Stimulated activated CD8-positive, alpha-beta memory T cell treated with anti-CD3 and anti-CD28 coated beads, Interleukin-15, amount 100 ng/mL, for 24 hours (primary cell): ENCODE data around the gene ZNF91.
"Not testable (repeated sequence)": the region's sequence is repeated elsewhere in the genome, so short reads cannot be mapped to it uniquely, and the experiment has no call there.

Experiments used
- DNase-seq: peaks from one replicate; pipeline ENCODE4 v3.0.0-alpha.2; 2020; ENCODE audit warnings: low read depth

The ZNF91 gene

DNA sequence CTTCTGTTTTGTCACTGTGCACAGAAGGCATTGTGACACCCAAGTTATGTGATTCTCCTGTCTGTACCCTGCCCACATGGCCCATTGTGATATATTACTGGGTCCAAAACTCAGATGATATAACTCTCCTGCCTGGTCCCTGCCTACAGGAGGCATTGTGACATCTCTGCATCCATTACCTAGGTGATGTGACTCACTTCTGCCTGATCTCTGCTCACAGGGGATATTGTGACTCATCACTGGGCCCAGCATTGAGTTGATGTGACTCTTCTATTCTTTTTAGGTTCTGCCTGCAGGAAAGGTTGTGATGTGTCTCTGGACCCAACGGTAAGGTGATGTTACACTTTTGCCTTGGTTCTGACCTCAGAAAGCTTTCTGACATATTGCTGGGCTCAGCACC is 77.1 kb downstream of the ZNF91 start:
- no peak for DNase-seq

DNA sequence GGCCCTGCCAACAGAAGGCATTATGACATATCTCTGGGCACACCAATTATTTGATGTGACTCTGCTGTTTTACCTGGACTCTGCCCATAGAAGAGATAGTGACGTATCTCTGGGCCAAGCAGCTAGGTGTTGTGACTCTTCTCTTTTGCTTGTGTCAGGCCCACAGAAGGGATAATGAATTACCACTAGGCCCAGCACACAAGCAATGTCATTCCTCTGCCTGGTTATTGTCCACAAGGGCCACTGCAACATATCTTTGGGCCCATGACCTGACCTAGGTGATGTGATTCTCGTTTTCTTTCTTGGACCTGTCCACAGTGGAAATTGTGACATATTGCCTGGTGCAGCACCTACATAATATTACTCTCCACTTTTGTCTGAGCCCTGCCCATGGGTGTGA is 80.0 kb downstream of the ZNF91 start:
- no peak for DNase-seq

DNA sequence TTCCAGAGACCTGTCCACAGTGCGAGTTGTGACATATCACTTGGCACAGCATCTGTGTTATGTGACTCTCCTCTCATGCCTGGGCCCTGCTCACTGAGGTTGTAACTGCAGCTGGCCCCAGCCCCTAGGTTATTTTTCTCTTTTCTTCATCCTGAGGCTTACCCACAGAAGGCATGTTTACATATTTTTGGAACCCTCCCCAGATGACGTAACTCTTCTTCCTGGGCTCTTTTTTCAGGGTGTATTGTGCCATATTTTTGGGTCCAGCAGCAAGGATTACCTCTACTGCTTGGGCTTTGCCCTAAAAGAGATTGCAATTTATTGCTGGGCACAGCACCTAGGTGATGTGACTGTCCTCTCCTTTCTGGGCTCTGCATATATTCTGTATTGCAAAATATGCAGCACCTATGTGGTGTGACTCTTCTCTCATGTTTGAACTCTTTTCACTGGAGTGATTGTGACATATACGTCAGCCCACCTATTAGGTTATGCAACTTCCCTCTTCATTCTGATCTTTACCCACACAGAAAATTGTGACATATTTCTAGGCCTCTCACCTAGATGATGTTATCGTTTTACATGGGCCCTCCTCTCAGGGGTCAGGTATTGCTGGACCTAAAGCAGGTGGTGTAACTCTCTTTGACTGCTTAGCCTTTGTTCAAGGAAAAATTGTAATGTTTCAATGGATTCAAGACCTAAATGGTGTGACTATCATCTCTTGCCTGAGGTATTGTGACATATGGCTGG is 80.6 kb downstream of the ZNF91 start:
- no peak for DNase-seq

DNA sequence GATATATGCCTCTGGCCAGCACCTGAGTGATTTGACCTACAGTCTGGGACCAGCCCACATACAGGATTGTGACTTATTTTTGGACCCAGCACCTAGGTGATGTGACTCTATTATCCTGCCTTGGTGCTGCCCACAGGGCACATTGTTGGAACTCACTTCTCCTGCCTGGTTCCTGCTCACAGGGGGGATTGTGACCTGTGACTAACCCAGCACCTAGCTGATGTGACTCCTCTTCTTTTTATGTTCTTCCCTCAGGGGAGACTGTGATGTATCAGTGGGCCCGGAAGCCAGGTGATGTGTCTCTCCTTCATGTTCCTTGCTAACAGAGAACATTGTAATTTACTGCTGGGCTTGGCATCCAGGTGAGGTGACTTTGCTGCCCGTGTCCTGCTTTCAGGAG is 82.1 kb downstream of the ZNF91 start:
- no peak for DNase-seq

DNA sequence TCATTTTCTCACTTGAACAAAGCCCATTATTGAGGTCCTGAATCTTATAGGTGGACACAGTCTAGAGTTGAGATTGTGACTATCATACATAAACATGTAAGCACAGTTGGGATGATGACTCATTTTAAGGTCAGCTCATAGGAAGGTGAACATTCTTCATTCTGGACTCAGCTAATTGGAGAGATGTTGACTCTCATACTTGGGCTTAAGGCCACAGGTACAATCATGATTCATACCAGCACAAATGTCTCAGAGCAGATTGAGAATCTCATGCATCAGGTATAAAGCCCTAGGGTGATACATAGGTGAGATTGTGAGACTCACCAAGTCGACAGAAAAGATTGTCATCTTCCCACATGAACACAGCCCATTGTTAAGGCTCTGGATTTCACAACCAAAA is 82.8 kb downstream of the ZNF91 start:
- DNase-seq, result no peak

DNA sequence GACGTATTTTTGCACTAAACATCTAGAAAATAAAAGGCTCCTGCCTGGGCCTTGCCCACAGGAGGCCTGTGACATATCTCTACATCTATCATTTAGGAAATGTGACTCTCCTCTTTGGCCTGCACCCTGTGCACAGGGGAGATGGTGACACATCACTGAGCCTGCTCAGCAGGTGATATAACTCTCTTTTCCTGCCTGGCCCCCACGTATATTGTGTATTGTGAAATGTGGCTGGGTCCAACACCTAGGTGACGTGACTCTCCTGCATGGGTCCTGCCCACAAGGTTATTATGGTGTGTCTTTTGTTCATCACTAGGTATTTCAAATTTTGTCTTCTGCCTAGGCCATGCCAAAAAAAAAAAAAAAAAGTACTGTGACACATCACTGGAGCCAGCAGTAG is 83.7 kb downstream of the ZNF91 start:
- DNase-seq, result no peak

DNA sequence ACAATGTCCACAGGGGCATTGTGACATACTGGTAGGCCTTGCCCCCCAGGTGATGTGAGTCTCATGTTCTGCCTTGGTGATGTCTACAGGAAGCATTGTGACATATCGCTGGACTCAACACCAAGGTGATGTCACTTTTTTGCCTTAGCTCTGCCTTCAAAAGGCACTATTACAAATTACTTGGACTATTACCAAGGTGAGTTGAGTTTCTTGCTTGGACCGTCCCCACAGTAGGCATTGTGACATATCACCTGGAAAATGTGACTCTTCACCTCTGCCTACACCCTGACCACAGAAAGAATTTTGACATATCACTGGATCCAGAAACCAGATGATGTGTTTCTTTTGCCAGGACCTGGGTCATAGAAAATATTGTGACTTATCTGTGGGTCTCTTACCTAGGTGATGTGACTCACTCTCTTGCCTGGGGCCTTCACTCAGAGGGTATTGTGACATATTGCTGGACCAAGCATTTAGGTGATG is 84.5 kb downstream of the ZNF91 start:
- DNase-seq, result no peak

DNA sequence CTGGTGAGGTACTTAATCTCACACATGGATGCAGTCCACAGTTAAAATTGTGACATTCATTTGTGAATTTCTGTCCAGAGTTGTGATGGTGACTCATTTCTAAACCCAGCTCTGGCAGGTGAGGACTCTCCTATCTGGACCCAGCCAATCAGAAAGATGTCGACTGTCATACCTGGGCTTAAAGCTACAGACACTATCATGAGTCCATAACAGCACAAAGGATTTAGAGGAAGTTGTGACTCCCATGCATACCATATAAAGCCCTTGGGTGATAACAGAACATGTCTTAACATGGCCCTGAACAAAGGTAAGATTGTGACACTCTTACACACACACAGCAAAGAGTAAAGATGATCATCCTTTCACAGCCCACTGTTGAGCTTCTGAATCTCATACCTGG is 85.3 kb downstream of the ZNF91 start:
- no peak for DNase-seq

DNA sequence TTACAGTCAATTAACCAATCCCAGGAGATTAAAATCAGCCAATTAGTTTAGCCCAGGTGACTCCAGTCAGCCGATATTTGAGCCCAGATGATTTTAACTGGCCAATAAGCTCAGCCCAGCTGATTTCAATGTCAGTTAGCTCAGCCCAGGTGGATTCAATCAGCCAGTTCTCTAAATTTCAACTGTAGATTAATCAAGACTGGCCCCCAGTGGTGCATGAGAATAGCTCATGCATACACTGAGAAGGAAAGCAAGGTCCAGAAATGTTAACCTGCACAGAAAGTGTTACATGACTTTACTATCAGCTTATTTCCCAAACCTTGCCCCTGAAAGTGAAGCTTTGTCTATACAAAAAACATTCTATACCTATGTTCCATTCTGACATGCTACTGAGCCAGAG is 89.7 kb downstream of the ZNF91 start:
- no peak for DNase-seq

DNA sequence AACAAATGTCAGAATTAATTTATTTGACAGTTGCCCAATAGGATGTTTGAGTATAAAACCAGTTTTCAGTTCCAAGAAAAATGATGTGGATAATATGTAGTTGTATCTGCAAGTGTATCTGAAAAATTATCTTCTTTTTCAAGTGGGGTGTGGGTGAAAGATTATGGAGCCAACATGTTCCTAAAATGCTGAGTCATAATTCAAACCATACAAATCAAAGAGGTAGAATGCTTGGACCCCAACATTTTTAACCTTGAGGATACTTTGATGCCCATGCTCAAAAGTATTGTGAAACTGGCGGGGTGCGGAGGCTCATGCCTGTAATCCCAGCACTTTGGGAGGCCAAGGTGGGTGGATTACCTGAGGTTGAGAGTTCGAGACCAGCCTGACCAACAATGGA is 91.0 kb downstream of the ZNF91 start:
- DNase-seq, result no peak

DNA sequence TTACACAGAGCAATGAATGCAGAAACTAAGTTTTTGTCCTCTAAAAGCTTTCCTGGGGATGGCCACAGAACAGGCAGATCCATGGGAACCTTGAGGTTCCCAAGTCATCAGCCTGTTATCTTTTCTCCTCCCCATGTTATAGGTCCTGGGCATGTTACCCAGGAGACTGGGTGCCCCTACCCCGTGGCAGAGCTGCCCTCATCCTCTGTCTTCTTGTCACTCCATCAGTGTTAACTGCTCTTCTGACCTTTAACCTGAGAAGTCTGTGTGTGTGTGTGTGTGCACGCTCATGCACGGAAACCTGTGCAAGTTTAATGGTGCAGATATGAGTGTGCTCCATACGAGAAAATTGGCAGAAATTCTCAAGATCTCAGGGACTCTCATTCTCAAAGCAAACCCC is 101.1 kb downstream of the ZNF91 start:
- DNase-seq, result no peak

DNA sequence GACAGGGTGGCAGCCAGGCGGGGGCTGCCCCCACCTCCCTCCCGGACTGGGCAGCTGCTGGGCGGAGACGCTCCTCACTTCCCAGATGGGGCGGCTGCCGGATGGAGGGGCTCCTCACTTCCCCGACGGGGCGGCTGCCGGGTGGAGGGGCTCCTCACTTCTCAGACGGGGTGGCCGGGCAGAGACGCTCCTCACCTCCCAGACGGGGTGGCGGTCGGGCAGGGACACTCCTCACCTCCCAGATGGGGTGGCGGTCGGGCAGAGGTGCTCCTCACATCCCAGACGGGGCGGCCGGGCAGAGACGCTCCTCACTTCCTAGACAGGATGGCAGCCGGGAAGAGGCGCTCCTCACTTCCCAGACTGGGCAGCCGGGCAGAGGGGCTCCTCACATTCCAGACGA is 105.3 kb downstream of the ZNF91 start:
- DNase-seq, result not testable (repeated sequence)
